Right ventricle myocardium superior (tissue), 1 donor: Measurements from ENCODE around the gene ACER3. TPM values are rescaled to one million over a fixed set of nuclear protein-coding genes. Genes with fewer than 3 reads are reported as not detected.
"Not testable (repeated sequence)": the region's sequence is repeated elsewhere in the genome, so short reads cannot be mapped to it uniquely, and the experiment has no call there.

ENCODE experiments used
- ATAC-seq: fragments of 200-7000 bp; cut with Tn5 transposase; one replicate; pipeline ENCODE4 v1.9.1; 2020; ENCODE audit warnings: mild to moderate bottlenecking; ENCODE audit not compliant: poor library complexity
- DNase-seq: peaks from one replicate; pipeline ENCODE4 v3.0.0-alpha.2; 2020
- intact Hi-C: fragments of 100-400 bp; cut with DNase I; formaldehyde crosslinking; loops from one replicate; pipeline ENCODE4 v1.11.2; 2022
- total RNA-seq: library from RNA; stranded (reverse); fragmentation: NEBNext Ultra II Directional; extraction: Animal tissue kit (Norgen Biotek cat#: 25700); gene quantifications from one replicate; pipeline ENCODE4 v1.2.1, GENCODE V29; 2021
- donor health status: DM: no; HTN: yes; CAD: no; lungs with severe emphysema.

ACER3 gene
- total RNA-seq, 1 donor from 2014 or later: 10.3 TPM

DNA sequence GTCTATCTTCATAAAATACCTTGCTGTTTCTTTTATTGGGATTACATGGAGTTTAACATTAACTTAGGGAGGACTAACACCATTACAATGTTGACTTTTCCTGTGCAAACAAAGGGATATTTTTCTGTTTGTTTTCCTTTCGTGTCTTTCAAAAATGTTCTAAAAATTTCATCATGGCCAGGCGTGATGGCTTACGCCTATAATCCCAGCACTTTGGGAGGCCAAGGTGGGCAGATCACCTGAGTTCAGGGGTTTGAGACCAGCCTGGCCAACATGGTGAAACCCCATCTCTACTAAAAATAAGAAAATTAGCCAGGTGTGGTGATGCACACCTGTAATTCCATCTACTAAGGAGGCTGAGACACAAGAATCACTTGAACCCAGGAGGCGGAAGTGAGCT is 200.5 kb downstream of the ACER3 start:
- intact Hi-C loops, ATAC-seq, DNase-seq: not testable (repeated sequence)

DNA sequence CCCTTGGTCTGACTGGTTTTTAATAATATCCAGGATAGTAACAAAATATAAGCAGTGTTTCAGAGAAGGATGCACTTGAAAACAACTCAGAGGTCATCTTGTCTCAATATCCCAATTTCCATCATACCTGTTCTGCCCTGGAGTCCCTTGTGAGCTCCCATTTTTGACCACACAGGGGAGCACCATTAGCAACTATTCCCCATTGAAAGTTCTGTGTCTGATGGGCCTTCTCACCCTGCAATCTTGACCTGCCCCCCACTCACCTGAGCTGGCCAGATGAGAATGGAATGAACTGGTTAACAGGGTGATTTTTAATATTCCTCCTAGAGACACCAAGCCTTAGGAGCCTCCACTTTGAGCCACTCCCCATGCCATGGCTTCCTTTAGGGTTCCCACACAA is 202.2 kb downstream of the ACER3 start:
- ATAC-seq: no peak
- intact Hi-C loops: no loop called here
- DNase-seq: no peak

DNA sequence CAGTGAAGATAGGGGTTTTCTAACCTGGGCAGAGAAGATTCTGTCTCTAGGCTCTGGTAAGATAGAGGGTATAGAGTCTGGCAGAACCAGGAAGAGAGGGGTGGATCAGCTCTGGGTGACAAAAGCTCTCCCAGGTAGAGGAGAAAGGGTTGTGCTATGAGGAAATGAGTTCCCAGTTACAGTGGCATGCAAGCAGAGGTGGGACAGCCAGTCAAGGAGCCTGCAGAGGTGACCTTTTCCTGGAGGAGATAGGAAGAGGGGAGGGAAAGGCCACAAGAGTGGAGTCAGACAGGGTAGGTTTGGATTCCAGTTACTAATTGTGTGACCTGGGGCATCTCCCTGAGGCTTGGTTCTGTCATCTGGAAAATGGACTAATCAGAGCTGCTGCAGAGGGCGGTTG is 202.7 kb downstream of the ACER3 start:
- ATAC-seq: no peak
- DNase-seq: no peak
- intact Hi-C loops: no loop called here

DNA sequence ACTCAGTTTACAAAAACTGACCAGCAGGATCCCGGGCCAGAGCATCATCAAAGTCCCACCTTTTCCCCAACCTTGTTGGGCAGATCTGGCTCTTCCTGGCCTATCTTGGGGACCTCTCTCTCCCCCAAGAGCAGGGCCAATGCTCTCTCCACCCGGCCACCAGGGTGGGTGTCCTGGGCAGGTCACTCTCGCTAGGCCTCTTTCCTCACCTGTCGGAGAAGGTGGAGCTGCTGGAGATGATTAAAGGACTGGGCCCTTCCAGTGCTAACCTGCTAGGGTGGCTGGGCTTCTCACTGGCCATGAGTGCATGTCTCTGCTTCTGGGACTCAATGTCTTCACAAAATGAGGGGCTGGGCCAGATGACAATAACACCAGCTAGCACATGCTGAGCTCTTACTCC is 203.1 kb downstream of the ACER3 start:
- no peak for ATAC-seq
- intact Hi-C loops: no loop called here
- no peak for DNase-seq

DNA sequence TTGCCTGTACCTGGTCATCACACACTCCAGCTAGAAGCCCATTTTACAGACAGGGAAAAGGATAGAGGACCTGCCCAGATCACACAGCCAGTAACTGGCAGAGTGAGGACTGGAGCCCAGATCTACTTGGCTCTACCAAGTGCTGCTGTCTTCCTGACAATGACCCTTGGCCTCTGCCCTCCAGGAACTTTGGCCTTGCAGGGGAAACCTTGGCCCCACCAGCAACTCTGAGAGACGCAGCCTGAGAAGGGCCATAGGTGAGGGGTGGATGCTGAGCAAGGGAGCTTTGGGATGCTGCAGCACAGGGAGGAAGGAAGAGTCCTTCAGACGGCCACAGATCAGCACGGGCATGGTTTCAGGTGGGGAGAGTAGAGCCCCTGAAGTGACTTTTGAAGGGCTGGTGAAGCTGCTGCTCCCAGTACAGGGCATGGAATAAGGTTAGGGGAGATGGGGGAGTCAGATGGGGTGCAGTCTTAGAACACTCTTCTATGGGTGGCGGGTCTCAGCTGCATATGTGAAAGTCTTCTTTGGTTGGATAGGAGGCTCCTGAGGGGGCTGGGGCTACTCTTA is 204.0 kb downstream of the ACER3 start:
- ATAC-seq (no peak), DNase-seq (no peak)
- intact Hi-C loops: no loop called here

DNA sequence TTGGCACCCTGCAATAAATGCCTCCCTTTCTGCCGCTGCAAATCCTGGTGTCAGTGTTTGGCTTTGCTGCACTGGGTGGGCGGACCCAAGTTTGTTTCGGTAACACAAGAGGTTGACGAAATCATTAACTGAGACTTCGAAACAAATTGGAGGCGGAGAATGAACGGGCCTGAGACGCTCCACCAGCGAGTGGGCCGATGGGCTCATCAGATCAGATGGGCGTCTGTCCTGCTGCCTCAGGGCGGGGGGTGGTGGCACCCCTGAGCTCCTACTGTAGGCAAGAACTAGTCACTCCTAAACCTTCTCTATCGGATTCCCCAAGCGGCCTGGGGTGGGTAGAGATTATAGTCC is 205.1 kb downstream of the ACER3 start:
- ATAC-seq (peak; percentile 22), DNase-seq (peak; percentile 72)
- intact Hi-C loops: no loop called here

DNA sequence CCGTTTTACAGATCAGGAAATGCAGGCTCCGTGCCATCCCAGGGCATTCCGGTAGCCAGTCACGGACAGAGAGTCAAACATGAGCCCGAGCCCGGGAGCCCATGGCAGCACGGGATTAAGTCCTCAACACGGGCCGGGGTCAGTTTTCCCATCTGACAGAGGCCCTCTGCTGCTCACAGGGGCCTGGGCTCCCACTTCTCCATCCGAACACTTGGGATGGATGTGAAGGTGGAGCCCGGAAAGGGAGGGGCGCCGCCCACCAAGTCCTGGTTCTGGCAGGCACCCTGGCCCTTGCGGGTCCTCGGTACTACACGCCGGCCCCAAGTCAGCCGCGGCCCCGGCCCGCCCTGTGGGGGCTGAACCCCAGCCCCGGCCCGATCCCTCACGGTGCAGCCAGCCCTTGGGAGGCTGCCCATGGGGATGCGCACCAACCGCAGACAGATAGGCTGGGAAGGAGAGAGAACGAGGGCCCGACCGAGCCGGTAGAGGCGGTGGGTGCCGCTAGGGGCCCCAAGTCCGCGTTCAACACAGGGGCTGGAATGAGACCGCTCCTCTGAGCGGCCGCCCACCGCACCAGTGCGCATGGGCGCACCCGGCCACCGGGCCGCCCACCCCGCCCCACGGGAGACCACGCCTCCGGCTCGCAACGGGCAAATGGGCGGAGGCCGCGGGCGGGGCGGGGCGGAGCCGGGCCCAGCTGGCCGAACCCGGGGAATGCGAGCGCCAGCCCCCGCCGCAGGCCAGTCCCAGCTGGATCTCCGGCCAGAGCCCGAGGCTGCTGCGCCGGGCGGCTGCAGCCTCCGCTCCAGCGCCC is 205.7 kb downstream of the ACER3 start, which contains the start of gene CAPN5:
CAPN5 (plus strand) TSS at position 743 of the 814 bp plus-strand sequence. CDS start 17,916 bp downstream, outside the sequence.
- DNase-seq (peak; percentile 95), ATAC-seq (peak; percentile 99)
- intact Hi-C loops: no loop called here

DNA sequence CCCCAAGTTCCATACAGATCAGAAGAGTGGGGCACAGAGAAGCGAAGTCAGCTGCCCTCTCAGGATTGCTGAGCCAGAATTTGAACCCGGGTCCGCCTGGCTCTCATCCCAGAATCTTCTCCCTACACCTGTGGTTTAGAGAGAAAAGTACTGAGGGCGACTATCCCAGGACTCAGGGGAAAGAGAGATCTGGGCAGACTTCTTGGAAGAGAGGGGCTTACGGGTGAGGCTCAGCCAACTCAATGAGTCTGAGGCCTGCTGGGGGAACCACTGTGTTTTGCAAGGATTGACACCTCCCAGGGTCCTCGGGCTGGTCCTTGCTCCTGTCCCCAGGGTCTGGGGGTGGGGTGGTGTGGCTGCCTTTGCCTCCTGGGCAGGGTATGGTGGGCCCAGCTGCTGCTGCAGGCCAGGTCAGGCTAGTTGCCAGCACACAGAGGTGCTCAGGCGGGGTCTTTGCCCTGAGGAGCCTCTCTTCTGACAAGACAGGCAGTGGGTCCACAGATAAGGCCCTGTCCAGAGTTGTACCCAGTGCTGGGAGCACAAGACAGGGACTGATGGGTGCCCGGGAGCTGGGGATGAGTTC is 207.2 kb downstream of the ACER3 start:
- intact Hi-C loops: no loop called here
- peak; percentile 20 for DNase-seq

DNA sequence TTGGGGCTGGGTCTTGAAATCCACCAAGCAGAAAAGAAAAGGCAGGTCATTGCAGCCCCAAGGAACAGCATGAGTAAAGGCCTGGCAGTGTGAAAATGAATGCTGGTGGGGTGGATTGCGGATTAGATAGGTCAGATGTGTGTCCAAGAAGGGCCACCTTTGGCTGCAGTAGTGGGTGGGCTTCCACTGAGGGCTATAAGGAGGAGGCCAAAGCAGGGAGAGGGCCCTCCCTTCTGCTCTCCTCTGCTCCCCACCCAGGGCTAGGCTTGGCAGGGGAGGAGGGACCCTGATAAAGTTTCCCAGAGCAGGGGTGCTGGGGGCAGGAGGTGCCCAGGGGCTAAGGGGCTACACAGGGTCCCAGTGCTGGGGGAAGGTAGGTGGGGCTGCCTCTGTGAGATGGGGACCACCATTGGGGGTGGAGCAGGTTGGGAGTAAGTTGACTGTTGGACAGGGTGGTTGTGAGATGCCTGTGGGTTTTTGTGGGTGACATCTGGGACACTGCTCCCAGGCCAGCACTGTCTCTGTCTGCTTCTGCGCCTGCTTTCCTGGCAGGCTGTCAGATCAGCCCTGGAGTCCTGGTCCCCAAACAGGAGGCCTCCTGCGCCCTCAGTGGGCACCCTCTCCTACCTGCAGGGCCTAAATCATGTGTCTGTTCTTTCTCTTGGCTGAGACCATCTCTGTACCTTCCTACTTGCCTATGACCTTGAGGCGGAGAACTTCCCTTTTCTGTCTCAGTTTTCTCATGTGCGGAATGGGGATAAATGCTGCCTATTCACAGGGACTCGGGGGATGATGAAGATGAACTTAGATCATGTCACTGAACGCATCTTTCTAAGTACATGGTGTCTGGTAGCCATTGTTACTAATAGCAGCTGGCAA is 208.0 kb downstream of the ACER3 start:
- ATAC-seq (no peak), DNase-seq (no peak)
- intact Hi-C loops: no loop called here

More for the DNA sequence above, 207.2 kb downstream of the ACER3 start:
- ATAC-seq: no peak

DNA sequence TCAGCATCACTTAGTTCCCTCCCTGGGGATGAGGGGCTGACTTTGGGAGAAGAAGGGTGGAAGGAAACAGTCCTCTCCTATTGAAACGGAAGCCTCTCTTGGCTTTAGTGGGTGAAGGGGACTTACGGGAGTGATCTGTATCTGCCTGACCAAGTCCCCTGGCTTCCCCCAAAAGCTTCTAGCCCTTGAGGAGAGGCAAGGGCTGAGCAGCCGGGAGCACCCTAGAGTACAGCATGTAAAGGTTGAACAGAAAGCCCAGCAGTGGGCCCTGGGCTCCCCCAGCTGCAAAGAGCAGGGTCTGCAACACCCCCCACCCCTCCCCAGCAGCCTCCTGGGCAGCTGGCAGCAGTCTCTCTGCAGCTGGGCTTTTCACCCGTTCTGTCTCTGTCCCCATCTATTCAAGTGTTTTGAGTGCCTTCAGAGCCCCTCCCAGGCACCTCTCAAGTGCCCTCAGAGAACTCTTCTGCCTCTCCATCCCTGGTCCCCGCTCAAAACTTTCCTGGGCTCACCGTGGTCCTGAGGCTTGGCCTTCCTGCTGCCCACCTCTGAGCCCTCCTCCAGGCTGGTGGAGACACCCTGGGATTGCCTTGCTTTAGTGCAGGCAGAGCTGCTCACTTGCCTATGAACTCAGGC is 208.7 kb downstream of the ACER3 start:
- intact Hi-C loops: no loop called here
- DNase-seq (no peak), ATAC-seq (no peak)

DNA sequence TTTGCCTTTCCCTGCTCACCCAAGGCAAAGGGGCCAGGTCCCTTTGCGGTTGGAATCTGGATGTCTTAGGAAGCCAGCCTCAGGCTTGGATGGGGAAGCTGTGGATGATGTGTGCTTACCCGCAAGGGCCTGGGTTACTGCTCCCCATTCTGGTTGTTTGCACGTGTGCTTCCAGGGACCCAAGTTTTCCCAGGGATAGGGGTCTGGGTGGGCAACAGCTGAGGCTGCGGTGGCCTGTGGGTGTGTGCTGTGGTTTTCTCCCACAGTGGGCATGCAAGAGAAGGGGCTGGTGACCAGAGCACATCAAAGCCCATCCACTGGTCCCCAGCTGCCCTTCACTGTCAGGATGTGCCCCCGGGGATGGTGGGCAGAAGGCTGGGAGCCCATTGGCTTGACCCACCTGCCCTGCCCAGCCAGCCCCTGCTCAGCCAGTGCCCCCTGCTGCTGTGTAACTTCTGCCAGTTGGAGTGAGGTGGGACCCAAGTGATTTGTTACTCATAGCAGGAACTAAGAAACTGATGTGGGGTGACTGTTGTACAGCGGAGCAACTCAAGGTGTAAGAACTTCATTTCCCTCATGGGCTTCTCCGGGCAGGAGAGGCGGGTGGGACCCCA is 209.4 kb downstream of the ACER3 start:
- ATAC-seq (no peak), DNase-seq (no peak)
- intact Hi-C loops: no loop called here

DNA sequence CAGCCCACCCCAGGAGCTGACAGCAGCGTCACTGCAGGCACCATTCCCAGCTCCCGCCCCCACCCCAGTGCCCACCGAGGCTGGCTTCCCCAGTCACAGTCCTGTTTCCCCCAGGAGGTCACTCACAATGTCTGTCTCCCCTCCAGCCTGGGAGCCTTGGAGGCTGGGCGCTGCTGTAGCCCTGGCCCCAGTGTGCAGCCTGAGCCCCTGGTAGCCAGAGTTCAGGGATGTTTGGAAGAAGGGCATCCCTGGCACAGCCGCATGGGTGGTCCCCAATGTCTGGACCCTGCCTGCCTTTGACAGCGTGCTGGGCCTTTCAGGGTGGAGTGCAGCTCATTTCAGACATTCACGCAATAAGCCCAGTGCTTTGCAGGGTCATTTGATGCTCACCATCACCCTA is 210.4 kb downstream of the ACER3 start:
- intact Hi-C loops: no loop called here
- DNase-seq (peak; percentile 23), ATAC-seq (no peak)

DNA sequence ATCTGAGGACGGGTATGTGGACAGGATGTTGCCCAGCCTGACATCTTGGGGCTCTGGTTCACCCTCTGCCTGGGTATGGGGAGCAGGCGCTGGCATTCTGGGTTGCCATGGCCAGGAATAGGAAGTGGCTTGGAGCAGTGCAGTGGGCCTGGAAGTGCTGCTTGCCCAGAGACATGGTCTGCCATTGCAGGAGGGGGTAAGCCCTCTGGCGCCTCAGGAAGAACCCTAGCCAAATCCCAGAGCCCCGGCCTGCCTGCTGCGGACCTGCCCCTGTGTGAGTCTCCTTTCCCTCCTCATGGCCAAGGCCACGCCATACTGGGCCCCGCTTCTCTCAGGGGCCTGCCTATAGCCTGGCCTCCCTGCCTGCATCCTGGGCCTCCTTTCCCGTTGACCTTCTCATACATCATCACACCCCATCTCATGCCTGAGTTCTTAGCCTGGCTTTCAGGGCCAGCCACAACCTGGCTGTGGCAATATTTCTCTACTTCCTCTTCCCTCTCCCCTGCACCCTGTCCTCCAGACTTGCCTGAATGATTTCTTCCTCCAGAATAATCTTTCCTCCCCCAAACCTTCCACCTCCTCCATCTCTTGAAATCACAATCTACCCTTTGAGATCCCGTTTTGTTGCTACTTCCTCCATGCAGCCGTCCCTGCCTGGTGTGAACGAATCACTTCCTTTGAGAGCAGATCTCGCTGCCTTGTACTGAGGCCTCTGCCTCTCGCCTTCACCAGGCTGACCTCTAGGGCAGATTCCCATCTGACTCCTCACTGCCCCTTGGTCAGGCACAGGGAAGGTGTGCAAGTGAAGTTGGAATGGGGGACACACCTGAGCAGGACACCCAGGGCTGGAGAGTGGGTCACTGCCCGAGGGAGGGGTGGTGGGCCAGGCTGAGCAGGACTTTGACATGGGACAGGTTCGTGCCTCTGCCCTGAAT is 211.2 kb downstream of the ACER3 start:
- DNase-seq (peak; percentile 33), ATAC-seq (no peak)
- intact Hi-C loops: no loop called here

DNA sequence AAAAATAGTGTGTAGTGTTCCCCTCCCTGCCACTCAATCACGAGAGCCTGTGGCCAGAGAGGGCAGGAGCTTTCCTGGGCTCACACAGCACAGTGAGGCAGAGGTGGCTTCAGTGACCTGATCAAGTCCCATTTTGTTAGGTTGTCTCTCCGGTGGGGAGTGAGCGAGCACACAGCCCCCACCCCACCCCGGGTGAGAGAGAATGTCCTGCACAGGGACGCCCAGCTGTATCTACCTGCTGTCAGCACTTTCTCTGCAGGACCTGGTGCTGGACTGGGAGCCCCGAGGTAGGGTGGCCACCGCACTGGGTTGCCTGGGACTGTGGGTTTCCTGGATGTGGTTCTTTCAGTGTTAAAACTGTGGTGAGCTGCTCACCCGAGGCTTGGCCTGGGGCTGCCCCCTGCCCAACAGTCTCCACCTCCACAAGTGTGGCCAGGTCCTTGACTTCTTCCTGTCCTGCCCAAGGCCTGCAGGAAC is 212.2 kb downstream of the ACER3 start:
- intact Hi-C loops: no loop called here
- ATAC-seq (peak; percentile 3), DNase-seq (no peak)

DNA sequence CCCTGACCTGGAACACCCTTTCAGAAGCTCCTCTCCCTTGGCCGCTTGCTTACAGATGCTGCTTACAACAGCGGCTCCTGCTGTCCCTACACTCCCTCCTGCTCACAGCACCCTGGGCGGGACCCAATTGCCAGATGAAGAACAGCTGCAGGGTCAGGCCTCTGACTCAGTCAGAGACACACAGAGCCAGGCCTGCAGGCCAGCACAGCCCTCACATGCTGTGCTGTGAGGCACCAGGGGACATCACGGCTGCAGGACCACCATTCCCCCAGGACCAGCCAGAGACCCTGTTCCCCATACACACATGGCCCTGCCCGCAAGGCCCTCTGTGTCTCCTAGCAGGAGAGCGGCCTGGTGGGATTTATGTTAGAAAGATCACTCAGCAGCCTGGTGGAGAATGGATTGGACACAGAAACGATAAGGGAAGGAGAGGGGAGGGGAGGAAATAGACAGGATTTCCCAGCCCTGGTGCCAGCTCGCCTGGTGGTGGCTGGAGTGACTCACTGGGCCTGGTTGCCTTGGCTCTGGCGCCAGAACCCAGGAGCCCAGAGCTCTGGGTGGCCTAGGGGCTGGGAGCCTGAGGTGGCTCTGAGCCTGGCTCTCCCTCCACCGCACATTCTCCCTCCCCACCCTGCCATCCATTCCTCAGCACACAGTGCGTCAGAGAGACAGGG is 212.7 kb downstream of the ACER3 start:
- intact Hi-C loops: no loop called here
- ATAC-seq: peak; percentile 95

DNA sequence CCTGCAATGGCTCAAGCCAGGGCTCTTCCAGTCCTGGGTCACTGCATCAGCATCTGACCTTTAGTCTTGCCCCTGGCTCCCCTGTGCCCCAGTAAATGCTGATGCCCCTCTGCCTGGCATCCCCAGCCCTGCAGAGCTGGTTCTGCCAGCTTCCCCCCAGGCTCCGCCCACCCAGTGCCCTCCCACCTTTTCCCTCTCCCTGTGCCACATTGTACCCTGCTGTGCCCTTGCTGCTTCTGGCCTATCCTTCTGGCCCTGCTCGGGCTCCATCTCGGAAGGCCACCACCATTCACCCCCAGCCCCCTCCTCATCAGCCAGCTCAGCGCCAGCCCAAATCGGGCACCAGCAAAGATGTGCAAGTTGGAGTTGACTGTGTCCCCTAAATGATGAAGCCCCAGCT is 213.5 kb downstream of the ACER3 start:
- ATAC-seq: peak; percentile 9
- intact Hi-C loops: no loop called here
- peak; percentile 37 for DNase-seq

More for the DNA sequence above, 212.7 kb downstream of the ACER3 start:
- DNase-seq: peak; percentile 90
